ENCODE measurements around the gene FSHB. TPM values are rescaled to one million over a fixed set of nuclear protein-coding genes. Genes with fewer than 3 reads are reported as not detected.

FSHB gene
- total and polyA plus RNA-seq, 9 of the 15 experiments (the other 6 are each of a cell fraction or from before 2014, with no cell fraction given): not detected

GRCh38 chr11:30206249-30206996 lies 24.4 kb upstream of the FSHB start:
- ChIA-PET CTCF (ENCODE audit: low intra/inter-chr PET ratio) (no interaction called here), POLR2A (no interaction called here)
- no peak overlapping the region for H3K4me3 ChIP-seq
- no peaks in the 10 kb centered on the region for H3K36me3 ChIP-seq (ENCODE audit: control insufficient read depth, insufficient read depth, low read length)
- no peak overlapping the region for H3K27ac ChIP-seq (ENCODE audit: extremely low read depth, low read depth, low read length)
- no peak for FAIRE-seq
- H3K9me3 ChIP-seq (replicated peaks; ENCODE audit: control insufficient read depth, insufficient read depth, low read depth, low read length): no peaks in the 10 kb centered on the region
- no peaks in the 10 kb centered on the region for H3K79me2 ChIP-seq (ENCODE audit: control insufficient read depth, insufficient read depth, low read length)
- no peaks in the 10 kb centered on the region for H4K20me1 ChIP-seq (replicated peaks; ENCODE audit: control insufficient read depth, insufficient read depth, low read length)
- H3K4me2 ChIP-seq (ENCODE audit: insufficient read depth, low read length): no peak overlapping the region
- ATAC-seq: no peak
- H3K27me3 ChIP-seq (ENCODE audit: control insufficient read depth in 2 of 2, insufficient read depth in 2 of 2, low read length in 2 of 2): no peaks in the 10 kb centered on the region
- BruUV-seq (replicated peaks): no TSS peak
- intact Hi-C loops (cut with micrococcal nuclease) (no loop called here), in situ Hi-C loops (cut with MboI) (no loop called here)
- H2AFZ ChIP-seq (ENCODE audit: low read depth, low read length): no peak overlapping the region
- DNase-seq (ENCODE audit: extremely low read depth in 1 of 4, low spot score in 3 of 4): no peak
- WGBS (ENCODE audit: insufficient coverage, low coverage, missing lambda C conversion rate): 1% methylated on average over 5 of the region's 5 CpGs
- H3K4me1 ChIP-seq (replicated peaks in 1 of 2; ENCODE audit: control insufficient read depth in 2 of 2, insufficient read depth in 2 of 2, low read length in 2 of 2): no peaks in the 10 kb centered on the region
- H3K9me1 ChIP-seq (ENCODE audit: control insufficient read depth, insufficient read depth, low read length): no peaks in the 10 kb centered on the region
- no peak for TF ChIP-seq LARP7 (IDR thresholded peaks at IDR 0.05)
- TF ChIP-seq RBBP5 (IDR thresholded peaks at IDR 0.05; ENCODE audit: borderline replicate concordance, insufficient read depth, low read length, poor library complexity, severe bottlenecking): no peak
- no peak for TF ChIP-seq ZBTB9 (CRISPR knock-in tag; IDR thresholded peaks at IDR 0.05)
- H3K9ac ChIP-seq (ENCODE audit: insufficient read depth in 1 of 2, low read depth in 2 of 2, low read length in 2 of 2): no peak overlapping the region

DNA sequence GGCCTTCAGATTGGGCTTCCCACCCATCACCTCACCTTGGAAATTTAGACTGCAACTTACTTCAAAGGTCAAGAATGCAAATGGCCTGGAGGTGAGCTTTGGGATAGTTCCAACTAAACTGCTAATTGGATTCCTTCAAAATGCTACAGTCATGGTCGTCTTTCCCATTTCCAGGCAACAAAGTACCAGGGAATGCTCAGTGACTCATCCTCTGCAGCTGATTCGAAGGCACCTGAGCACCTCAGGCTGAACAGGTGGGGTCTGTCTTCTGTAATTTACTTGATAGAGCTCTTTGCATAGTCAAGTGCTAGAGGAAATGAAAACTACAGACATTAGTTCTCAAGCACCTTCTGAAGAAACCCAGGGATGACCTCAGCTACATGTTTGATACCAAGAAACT lies 20.5 kb upstream of the FSHB start:
- Histone ChIP-seq H3K36me3 (ENCODE audit: control insufficient read depth, insufficient read depth, low read length) (no peaks in the 10 kb centered on the region), H3K4me1 (replicated peaks in 1 of 2; ENCODE audit: control insufficient read depth in 2 of 2, insufficient read depth in 2 of 2, low read length in 2 of 2) (no peaks in the 10 kb centered on the region), H3K4me2 (ENCODE audit: insufficient read depth, low read length) (no peak overlapping the region), H3K9me3 (replicated peaks; ENCODE audit: control insufficient read depth, insufficient read depth, low read depth, low read length) (no peaks in the 10 kb centered on the region), H3K9ac (ENCODE audit: insufficient read depth in 1 of 2, low read depth in 2 of 2, low read length in 2 of 2) (no peak overlapping the region), H3K79me2 (ENCODE audit: control insufficient read depth, insufficient read depth, low read length) (no peaks in the 10 kb centered on the region), H2AFZ (ENCODE audit: low read depth, low read length) (no peak overlapping the region), H3K27ac (ENCODE audit: extremely low read depth, low read depth, low read length) (no peak overlapping the region), H3K27me3 (ENCODE audit: control insufficient read depth in 2 of 2, insufficient read depth in 2 of 2, low read length in 2 of 2) (no peaks in the 10 kb centered on the region), H3K9me1 (ENCODE audit: control insufficient read depth, insufficient read depth, low read length) (no peaks in the 10 kb centered on the region), H3K4me3 (no peak overlapping the region), H4K20me1 (replicated peaks; ENCODE audit: control insufficient read depth, insufficient read depth, low read length) (no peaks in the 10 kb centered on the region)
- no peak for DNase-seq (ENCODE audit: extremely low read depth in 1 of 4, low spot score in 3 of 4)
- intact Hi-C loops (cut with micrococcal nuclease): no loop called here
- FAIRE-seq: no peak
- POLR2A ChIA-PET: no interaction called here
- BruUV-seq (replicated peaks): no TSS peak
- no peak for ATAC-seq
- in situ Hi-C loops (cut with MboI): no loop called here
- WGBS (ENCODE audit: insufficient coverage, low coverage, missing lambda C conversion rate): 0% methylated on average over 2 of the region's 2 CpGs
- CTCF ChIA-PET (ENCODE audit: low intra/inter-chr PET ratio): no interaction called here
- TF ChIP-seq ESRRB (CRISPR knock-in tag; IDR thresholded peaks at IDR 0.05; ENCODE audit: borderline replicate concordance) (no peak), E2F1 (CRISPR knock-in tag; IDR thresholded peaks at IDR 0.05) (no peak), CBFA2T3 (IDR thresholded peaks at IDR 0.05) (no peak), NCOR1 (IDR thresholded peaks at IDR 0.05) (no peak), NR1H2 (CRISPR knock-in tag; IDR thresholded peaks at IDR 0.05) (no peak), BHLHE40 (IDR thresholded peaks at IDR 0.05; ENCODE audit: low read length) (no peak), CXXC5 (CRISPR knock-in tag; IDR thresholded peaks at IDR 0.05) (no peak)
- TF ChIP-seq, protein P1, sequence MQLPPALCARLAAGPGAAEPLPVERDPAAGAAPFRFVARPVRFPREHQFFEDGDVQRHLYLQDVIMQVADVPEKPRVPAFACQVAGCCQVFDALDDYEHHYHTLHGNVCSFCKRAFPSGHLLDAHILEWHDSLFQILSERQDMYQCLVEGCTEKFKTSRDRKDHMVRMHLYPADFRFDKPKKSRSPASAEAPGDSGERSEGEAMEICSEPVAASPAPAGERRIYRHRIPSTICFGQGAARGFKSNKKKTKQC (CRISPR knock-in tag; IDR thresholded peaks at IDR 0.05): no peak
